ENCODE measurements around the gene PECR. TPM values are rescaled to one million over a fixed set of nuclear protein-coding genes. Genes with fewer than 3 reads are reported as not detected.
"Not testable (repeated sequence)": the region's sequence is repeated elsewhere in the genome, so short reads cannot be mapped to it uniquely, and the experiment has no call there.

Gene PECR
- total RNA-seq, 2 donors from 2014 or later = 2.0 to 6.0 TPM

GRCh38 chr2:216082117-216082711 lies 605 bp upstream of the PECR start:
- H3K9me3 ChIP-seq = no peaks in the 10 kb centered on the region
- DNase-seq (ENCODE audit: low spot score) = no peak
- peak overlapping the region in 1 of 2 donors; percentile 42 for H3K27ac ChIP-seq
- H3K27me3 ChIP-seq = no peaks in the 10 kb centered on the region
- no peak for TF ChIP-seq CTCF (IDR thresholded peaks at IDR 0.05)
- no peaks in the 10 kb centered on the region for H3K36me3 ChIP-seq
- H3K4me3 ChIP-seq = peak overlapping the region; percentile 65 to 72
- H3K4me1 ChIP-seq = peaks cover 0 to 14% of the 10 kb centered on the region in 2 donors

- H3K36me3 ChIP-seq = no peaks in the 10 kb centered on the region
These were observed 597 bp downstream of the PECR start for GRCh38 chr2:216081012-216081411.

GRCh38 chr2:216080048-216080447 lies 1.6 kb downstream of the PECR start:
- H3K9me3 ChIP-seq; H3K27ac ChIP-seq; DNase-seq (ENCODE audit: low spot score); H3K4me3 ChIP-seq; H3K27me3 ChIP-seq; H3K36me3 ChIP-seq: not testable (repeated sequence)
- H3K4me1 ChIP-seq = peaks cover 0 to 14% of the 10 kb centered on the region in 2 donors

More at GRCh38 chr2:216081012-216081411, 597 bp downstream of the PECR start:
- Histone ChIP-seq H3K4me3 (peak overlapping the region; percentile 65 to 72), H3K9me3 (no peaks in the 10 kb centered on the region), H3K4me1 (peaks cover 0 to 14% of the 10 kb centered on the region in 2 donors), H3K27ac (peak overlapping the region in 1 of 2 donors; percentile 42), H3K27me3 (no peaks in the 10 kb centered on the region)
- DNase-seq (ENCODE audit: low spot score) = no peak
- no peak for TF ChIP-seq CTCF (IDR thresholded peaks at IDR 0.05)

GRCh38 chr2:216078776-216079175 lies 2.8 kb downstream of the PECR start:
- H3K36me3 ChIP-seq = no peaks in the 10 kb centered on the region
- H3K4me1 ChIP-seq = peaks cover 0 to 14% of the 10 kb centered on the region in 2 donors
- TF ChIP-seq CTCF (IDR thresholded peaks at IDR 0.05) = no peak
- no peaks in the 10 kb centered on the region for H3K27me3 ChIP-seq
- H3K27ac ChIP-seq = no peak overlapping the region
- H3K9me3 ChIP-seq = no peaks in the 10 kb centered on the region
- no peak for DNase-seq (ENCODE audit: low spot score)
- H3K4me3 ChIP-seq = no peak overlapping the region

GRCh38 chr2:216075510-216076485 lies 5.8 kb downstream of the PECR start:
- Histone ChIP-seq H3K27ac (no peak overlapping the region), H3K27me3 (no peaks in the 10 kb centered on the region), H3K4me1 (peaks cover 0 to under 1% of the 10 kb centered on the region in 2 donors), H3K4me3 (no peak overlapping the region), H3K36me3 (no peaks in the 10 kb centered on the region), H3K9me3 (no peaks in the 10 kb centered on the region)
- no peak for DNase-seq (ENCODE audit: low spot score)
- TF ChIP-seq CTCF (IDR thresholded peaks at IDR 0.05) = no peak

- Histone ChIP-seq H3K36me3 (no peaks in the 10 kb centered on the region), H3K27ac (no peak overlapping the region), H3K9me3 (no peaks in the 10 kb centered on the region), H3K4me1 (no peaks in the 10 kb centered on the region), H3K4me3 (no peak overlapping the region), H3K27me3 (no peaks in the 10 kb centered on the region)
- DNase-seq (ENCODE audit: low spot score) = no peak
- no peak for TF ChIP-seq CTCF (IDR thresholded peaks at IDR 0.05)
These were observed 6.8 kb downstream of the PECR start for GRCh38 chr2:216074794-216075193.

All from right atrium auricular region (tissue), 2 donors.